HepG2 (cell line): ENCODE measurements around the gene SLC29A1. TPM values are rescaled to one million over a fixed set of nuclear protein-coding genes. Genes with fewer than 3 reads are reported as not detected.

Experiments
- AHR ChIP-seq: IDR thresholded peaks from 2 replicates; pipeline ENCODE4 v1.6.1; 2018; ENCODE audit warnings: missing genetic modification reagents, missing compliant biosample characterization
- FLYWCH1 ChIP-seq: sonication (generic); formaldehyde crosslinking; IDR thresholded peaks from 2 replicates; pipeline ENCODE4 v1.8.1; 2023; ENCODE audit warnings: mild to moderate bottlenecking, missing genetic modification reagents
- GFI1 ChIP-seq: sonication (generic); formaldehyde crosslinking; IDR thresholded peaks from 2 replicates; pipeline ENCODE4 v1.5.0; 2020; ENCODE audit warnings: missing genetic modification reagents, mild to moderate bottlenecking, borderline replicate concordance
- HDAC2 ChIP-seq: sonication (generic); formaldehyde crosslinking; IDR thresholded peaks from 2 replicates; pipeline ENCODE4 v1.4.0; 2020; ENCODE audit warnings: missing genetic modification reagents
- IRX3 ChIP-seq: sonication (generic); formaldehyde crosslinking; IDR thresholded peaks from 2 replicates; pipeline ENCODE4 v1.8.1; 2023; ENCODE audit warnings: mild to moderate bottlenecking, low read depth, missing genetic modification reagents, borderline replicate concordance
- KLF12 ChIP-seq: sonication (generic); formaldehyde crosslinking; IDR thresholded peaks from 2 replicates; pipeline ENCODE4 v1.4.0; 2020; ENCODE audit warnings: missing genetic modification reagents, borderline replicate concordance
- KLF6 ChIP-seq: IDR thresholded peaks from 2 replicates; pipeline ENCODE4 v1.8.0; 2016; ENCODE audit warnings: missing biosample characterization, missing genetic modification reagents
- RARA ChIP-seq: IDR thresholded peaks from 2 replicates; pipeline ENCODE4 v1.6.1; 2016; ENCODE audit warnings: missing genetic modification reagents, missing compliant biosample characterization
- RFX5 ChIP-seq: IDR thresholded peaks from 2 replicates; pipeline ENCODE4 v1.6.1; 2011; ENCODE audit warnings: low read depth, low read length, improper control_type of control experiment
- SP2 ChIP-seq: sonication (generic); formaldehyde crosslinking; IDR thresholded peaks from 2 replicates; pipeline ENCODE4 v1.5.1; 2020; ENCODE audit warnings: mild to moderate bottlenecking, missing genetic modification reagents
- ZBTB7A ChIP-seq: sonication (generic); formaldehyde crosslinking; IDR thresholded peaks from 2 replicates; pipeline ENCODE4 v1.8.0; 2022; ENCODE audit warnings: mild to moderate bottlenecking, missing genetic modification reagents
- ZIK1 ChIP-seq: sonication (generic); formaldehyde crosslinking; IDR thresholded peaks from 2 replicates; pipeline ENCODE4 v1.5.0; 2020; ENCODE audit warnings: mild to moderate bottlenecking, low read depth, missing genetic modification reagents, borderline replicate concordance
- ZNF225 ChIP-seq: sonication (generic); formaldehyde crosslinking; IDR thresholded peaks from 2 replicates; pipeline ENCODE4 v1.4.0; 2020; ENCODE audit warnings: mild to moderate bottlenecking, missing genetic modification reagents
- ZNF850 ChIP-seq: sonication (generic); formaldehyde crosslinking; conservative IDR thresholded peaks from 2 replicates; pipeline ENCODE4 v1.9.0; 2021; ENCODE audit warnings: mild to moderate bottlenecking, missing genetic modification reagents
- polyA plus RNA-seq, 8 experiments: library from polyadenylated mRNA; depleted of rRNA in 3 of 8; stranded (reverse) in 7 of 8; unstranded in 1 of 8; fragments of >200 nt; fragmentation: Illumina TruSeq in 4 of 8; extraction: Trizol in 4 of 8; gene quantifications; 2 replicates each; pipeline versions ENCODE4 v1.2.1 to v1.2.3, GENCODE V29; 2011 to 2016; ENCODE audit warnings: low read depth in 4 of 8, missing spikeins in 1 of 8, mixed read lengths in 1 of 8; ENCODE audit not compliant: insufficient read depth in 1 of 8
- total RNA-seq, 5 experiments: library from RNA; depleted of rRNA; stranded (reverse); fragments of >200 nt; fragmentation: Illumina TruSeq; extraction: Trizol; gene quantifications; 2 replicates each; pipeline ENCODE4 v1.2.3, GENCODE V29; 2016; ENCODE audit warnings: low read depth in 1 of 5
- TF ChIP-seq, protein P1 (sequence below): sonication (generic); formaldehyde crosslinking; IDR thresholded peaks from 2 replicates; pipeline ENCODE4 v1.4.0; 2020; ENCODE audit warnings: missing genetic modification reagents
- TF ChIP-seq, protein P2 (sequence below): IDR thresholded peaks from 2 replicates; pipeline ENCODE4 v1.6.1; 2012; ENCODE audit warnings: inconsistent platforms
- TF ChIP-seq, protein P3 (sequence below): sonication (generic); formaldehyde crosslinking; IDR thresholded peaks from 2 replicates; pipeline ENCODE4 v1.4.0; 2020; ENCODE audit warnings: missing genetic modification reagents
- TF ChIP-seq, protein P4 (sequence below): sonication (generic); formaldehyde crosslinking; IDR thresholded peaks from 2 replicates; pipeline ENCODE4 v1.5.1; 2020; ENCODE audit warnings: mild to moderate bottlenecking, moderate library complexity, missing genetic modification reagents

The SLC29A1 gene
- total and polyA plus RNA-seq, 2 of the 13 experiments (the other 11 are each of a cell fraction or from before 2014, with no cell fraction given): 43.2 to 106 TPM

DNA sequence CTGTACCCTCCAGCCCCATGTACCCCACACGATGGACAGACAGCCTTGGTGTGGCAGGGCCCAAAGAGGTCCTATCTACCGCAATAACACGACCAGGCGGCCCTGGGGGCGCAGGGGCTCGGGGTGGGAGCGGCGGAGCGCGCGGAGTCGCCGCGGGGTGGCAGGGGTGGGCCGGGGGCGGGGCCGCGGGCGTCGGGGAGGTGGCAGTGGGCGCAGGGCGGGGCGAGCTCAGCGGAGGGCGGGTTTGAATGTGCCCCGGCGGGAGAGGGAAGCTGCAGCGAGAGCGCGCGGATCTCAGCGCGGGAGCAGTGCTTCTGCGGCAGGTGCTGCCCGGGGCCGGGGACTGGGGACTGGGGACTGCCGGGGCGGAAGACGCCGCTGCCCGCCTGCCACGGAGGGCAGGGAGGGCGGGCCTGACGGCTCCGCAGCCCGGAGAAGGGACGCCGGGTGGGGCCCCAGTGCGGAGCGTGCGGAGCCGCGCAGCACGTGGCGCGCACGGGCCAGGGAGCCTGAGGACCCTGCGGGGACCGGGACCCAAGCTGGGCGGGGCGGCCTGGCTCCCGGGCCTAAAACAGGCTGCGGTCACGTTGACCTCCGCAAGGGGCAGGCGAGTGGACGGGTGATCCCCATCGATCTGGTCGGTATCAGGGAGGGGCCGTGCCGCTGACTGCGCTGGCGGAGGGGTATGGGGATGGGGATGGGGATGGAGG is at the start of gene SLC29A1 (continued):
- TF ChIP-seq KLF6 (CRISPR knock-in tag) (peak; percentile 88), GFI1 (CRISPR knock-in tag) (peak; percentile 47; the same call in 1 of the 2 replicates), ZBTB7A (peak; percentile 44; the same call in 1 of the 2 replicates), ZIK1 (CRISPR knock-in tag) (peak; percentile 84; the same call in 1 of the 2 replicates), RARA (CRISPR knock-in tag) (peak; percentile 42; the same call in 1 of the 2 replicates), FLYWCH1 (CRISPR knock-in tag) (no peak), ZNF850 (CRISPR knock-in tag) (no peak), ZNF225 (CRISPR knock-in tag) (0 out of 2 replicates have a peak, but pooled peaks have one; percentile 32), SP2 (peak; percentile 54; the same call in 1 of the 2 replicates), RFX5 (no peak), AHR (CRISPR knock-in tag) (peak; percentile 38; the same call in 1 of the 2 replicates), HDAC2 (CRISPR knock-in tag) (peak; percentile 48; the same call in 1 of the 2 replicates), IRX3 (CRISPR knock-in tag) (0 out of 2 replicates have a peak, but pooled peaks have one; percentile 61), KLF12 (peak; percentile 89; the same call in 1 of the 2 replicates)
- TF ChIP-seq, protein P1, sequence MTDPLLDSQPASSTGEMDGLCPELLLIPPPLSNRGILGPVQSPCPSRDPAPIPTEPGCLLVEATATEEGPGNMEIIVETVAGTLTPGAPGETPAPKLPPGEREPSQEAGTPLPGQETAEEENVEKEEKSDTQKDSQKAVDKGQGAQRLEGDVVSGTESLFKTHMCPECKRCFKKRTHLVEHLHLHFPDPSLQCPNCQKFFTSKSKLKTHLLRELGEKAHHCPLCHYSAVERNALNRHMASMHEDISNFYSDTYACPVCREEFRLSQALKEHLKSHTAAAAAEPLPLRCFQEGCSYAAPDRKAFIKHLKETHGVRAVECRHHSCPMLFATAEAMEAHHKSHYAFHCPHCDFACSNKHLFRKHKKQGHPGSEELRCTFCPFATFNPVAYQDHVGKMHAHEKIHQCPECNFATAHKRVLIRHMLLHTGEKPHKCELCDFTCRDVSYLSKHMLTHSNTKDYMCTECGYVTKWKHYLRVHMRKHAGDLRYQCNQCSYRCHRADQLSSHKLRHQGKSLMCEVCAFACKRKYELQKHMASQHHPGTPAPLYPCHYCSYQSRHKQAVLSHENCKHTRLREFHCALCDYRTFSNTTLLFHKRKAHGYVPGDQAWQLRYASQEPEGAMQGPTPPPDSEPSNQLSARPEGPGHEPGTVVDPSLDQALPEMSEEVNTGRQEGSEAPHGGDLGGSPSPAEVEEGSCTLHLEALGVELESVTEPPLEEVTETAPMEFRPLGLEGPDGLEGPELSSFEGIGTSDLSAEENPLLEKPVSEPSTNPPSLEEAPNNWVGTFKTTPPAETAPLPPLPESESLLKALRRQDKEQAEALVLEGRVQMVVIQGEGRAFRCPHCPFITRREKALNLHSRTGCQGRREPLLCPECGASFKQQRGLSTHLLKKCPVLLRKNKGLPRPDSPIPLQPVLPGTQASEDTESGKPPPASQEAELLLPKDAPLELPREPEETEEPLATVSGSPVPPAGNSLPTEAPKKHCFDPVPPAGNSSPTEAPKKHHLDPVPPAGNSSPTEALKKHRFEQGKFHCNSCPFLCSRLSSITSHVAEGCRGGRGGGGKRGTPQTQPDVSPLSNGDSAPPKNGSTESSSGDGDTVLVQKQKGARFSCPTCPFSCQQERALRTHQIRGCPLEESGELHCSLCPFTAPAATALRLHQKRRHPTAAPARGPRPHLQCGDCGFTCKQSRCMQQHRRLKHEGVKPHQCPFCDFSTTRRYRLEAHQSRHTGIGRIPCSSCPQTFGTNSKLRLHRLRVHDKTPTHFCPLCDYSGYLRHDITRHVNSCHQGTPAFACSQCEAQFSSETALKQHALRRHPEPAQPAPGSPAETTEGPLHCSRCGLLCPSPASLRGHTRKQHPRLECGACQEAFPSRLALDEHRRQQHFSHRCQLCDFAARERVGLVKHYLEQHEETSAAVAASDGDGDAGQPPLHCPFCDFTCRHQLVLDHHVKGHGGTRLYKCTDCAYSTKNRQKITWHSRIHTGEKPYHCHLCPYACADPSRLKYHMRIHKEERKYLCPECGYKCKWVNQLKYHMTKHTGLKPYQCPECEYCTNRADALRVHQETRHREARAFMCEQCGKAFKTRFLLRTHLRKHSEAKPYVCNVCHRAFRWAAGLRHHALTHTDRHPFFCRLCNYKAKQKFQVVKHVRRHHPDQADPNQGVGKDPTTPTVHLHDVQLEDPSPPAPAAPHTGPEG (CRISPR knock-in tag): peak; percentile 93
- TF ChIP-seq, protein P2, sequence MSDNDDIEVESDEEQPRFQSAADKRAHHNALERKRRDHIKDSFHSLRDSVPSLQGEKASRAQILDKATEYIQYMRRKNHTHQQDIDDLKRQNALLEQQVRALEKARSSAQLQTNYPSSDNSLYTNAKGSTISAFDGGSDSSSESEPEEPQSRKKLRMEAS: peak; percentile 96
- TF ChIP-seq, protein P3, sequence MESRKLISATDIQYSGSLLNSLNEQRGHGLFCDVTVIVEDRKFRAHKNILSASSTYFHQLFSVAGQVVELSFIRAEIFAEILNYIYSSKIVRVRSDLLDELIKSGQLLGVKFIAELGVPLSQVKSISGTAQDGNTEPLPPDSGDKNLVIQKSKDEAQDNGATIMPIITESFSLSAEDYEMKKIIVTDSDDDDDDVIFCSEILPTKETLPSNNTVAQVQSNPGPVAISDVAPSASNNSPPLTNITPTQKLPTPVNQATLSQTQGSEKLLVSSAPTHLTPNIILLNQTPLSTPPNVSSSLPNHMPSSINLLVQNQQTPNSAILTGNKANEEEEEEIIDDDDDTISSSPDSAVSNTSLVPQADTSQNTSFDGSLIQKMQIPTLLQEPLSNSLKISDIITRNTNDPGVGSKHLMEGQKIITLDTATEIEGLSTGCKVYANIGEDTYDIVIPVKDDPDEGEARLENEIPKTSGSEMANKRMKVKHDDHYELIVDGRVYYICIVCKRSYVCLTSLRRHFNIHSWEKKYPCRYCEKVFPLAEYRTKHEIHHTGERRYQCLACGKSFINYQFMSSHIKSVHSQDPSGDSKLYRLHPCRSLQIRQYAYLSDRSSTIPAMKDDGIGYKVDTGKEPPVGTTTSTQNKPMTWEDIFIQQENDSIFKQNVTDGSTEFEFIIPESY (CRISPR knock-in tag): no peak
- TF ChIP-seq, protein P4, sequence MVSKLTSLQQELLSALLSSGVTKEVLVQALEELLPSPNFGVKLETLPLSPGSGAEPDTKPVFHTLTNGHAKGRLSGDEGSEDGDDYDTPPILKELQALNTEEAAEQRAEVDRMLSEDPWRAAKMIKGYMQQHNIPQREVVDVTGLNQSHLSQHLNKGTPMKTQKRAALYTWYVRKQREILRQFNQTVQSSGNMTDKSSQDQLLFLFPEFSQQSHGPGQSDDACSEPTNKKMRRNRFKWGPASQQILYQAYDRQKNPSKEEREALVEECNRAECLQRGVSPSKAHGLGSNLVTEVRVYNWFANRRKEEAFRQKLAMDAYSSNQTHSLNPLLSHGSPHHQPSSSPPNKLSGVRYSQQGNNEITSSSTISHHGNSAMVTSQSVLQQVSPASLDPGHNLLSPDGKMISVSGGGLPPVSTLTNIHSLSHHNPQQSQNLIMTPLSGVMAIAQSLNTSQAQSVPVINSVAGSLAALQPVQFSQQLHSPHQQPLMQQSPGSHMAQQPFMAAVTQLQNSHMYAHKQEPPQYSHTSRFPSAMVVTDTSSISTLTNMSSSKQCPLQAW (CRISPR knock-in tag): 0 out of 2 replicates have a peak, but pooled peaks have one; percentile 9
